Spleen (tissue), 7 donors: ENCODE measurements around the gene CLIC6.

ENCODE experiments used
- CTCF ChIP-seq, 11 experiments: fragments of 200-600 bp in 7 of 11; fragments of 450-650 bp in 4 of 11; sonication (generic) in 4 of 11; IDR thresholded peaks in 8 of 11; conservative IDR thresholded peaks in 3 of 11; 1 replicate in 7 of 11; 2 replicates in 4 of 11; pipeline versions ENCODE4 v1.4.0 to v1.8.0; 2016 to 2021; ENCODE audit warnings: antibody characterized with exemption in 11 of 11, inconsistent platforms in 4 of 11, mild to moderate bottlenecking in 1 of 11
- POLR2A ChIP-seq, 3 donors: fragments of 450-650 bp; IDR thresholded peaks; one replicate each; pipeline ENCODE4 v1.5.1; 2017; ENCODE audit warnings: antibody characterized with exemption in 3 of 3, mild to moderate bottlenecking in 1 of 3
- donor health status: DM: no; HTN: no; CAD: no; lungs with moderate emphysema.
- donor health status: DM: no; HTN: no; CAD: no.
- donor health status: DM: no; HTN: no; CAD: no.

- TF ChIP-seq POLR2A (IDR thresholded peaks at IDR 0.05) (no peak), CTCF (IDR thresholded peaks at IDR 0.05 in 8 of 11, conservative IDR thresholded peaks at IDR 0.05 in 3 of 11) (no peak)
Measured at GRCh38 chr21:34730194-34730593, 61.4 kb downstream of the CLIC6 start.
